NCI-H2196 treated with DMSO at 0.1 percent for 48 hours (cell line): ENCODE data around the gene CLTB.

Source experiments
- DNase-seq: peaks from one replicate; lab custom pipeline; 2025; ENCODE audit not compliant: unreplicated experiment; lab: John Stamatoyannopoulos, UW

Gene CLTB

DNA sequence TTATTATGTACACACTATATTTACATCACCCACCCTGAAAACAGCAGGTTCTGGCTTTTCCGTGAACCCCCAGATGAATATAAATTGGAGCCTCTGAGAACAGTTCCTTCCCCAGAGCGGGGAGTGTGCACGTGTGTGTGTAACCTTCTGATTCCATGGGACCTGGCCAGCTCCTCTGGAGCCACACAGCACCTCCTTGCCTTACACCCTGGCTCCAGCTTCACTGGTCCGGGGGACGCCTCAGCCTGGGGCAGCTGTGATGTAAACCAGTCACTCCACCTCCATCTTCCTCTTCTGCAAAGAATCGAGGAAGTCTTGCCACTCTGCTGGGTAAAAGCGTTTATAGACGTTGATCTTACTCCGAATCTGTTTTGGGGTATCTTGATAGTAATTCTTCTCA lies 32.4 kb downstream of the CLTB start:
- no peak for DNase-seq

DNA sequence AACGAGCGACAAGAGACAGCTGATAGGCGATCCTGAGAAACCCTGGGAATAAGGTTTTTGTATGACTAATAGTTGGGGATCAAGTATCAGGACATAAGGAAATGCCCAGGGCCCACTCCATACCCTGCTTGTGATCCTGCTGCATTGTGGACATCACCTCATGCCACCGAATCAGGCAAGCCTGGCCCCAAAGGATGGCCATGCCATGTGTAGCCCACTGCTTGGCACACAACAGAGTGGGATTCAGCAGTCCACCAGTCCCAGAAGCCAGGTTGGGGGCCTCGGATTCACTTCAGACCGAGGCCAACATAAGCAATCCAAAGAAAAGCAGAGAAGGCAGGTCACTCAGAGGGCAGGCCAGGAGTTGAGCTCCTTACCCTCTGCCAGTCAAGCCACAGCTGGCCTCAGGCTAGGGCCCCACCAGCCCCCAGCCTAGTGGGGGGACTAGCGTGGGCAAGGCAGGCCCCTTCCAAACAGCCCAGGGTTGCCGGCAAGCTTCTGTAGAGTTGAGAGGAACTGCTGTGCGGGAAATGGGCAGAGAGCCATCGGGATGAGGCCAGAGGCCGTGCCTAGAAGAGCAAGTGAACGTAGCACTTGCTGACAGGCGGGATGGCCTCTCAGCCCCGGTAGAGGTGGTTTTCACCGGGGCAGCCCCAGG lies 33.0 kb downstream of the CLTB start:
- DNase-seq: no peak

GRCh38 chr5:176382721-176383120 lies 33.6 kb downstream of the CLTB start:
- DNase-seq: no peak

- no peak for DNase-seq
These were observed 34.4 kb downstream of the CLTB start for GRCh38 chr5:176381979-176382378.

DNA sequence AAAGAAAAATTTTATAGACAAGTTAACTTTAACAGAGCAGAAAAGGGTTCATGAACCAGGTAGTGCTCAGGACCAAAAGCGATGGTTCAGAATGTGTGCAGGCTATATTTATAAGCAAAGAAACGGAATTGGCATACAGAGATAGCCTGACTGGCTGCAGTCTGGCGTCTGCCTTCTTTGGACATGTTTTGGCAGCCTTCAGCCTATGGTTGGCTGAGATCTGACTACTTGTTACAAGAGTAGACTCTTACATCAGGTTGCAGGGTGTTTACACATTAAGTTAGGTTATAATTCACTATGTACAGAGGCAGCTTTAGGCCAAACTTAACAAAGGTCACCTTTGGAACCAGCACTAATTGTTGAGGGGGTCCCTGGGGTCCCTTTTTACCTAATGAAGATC lies 34.9 kb downstream of the CLTB start:
- DNase-seq: no peak

DNA sequence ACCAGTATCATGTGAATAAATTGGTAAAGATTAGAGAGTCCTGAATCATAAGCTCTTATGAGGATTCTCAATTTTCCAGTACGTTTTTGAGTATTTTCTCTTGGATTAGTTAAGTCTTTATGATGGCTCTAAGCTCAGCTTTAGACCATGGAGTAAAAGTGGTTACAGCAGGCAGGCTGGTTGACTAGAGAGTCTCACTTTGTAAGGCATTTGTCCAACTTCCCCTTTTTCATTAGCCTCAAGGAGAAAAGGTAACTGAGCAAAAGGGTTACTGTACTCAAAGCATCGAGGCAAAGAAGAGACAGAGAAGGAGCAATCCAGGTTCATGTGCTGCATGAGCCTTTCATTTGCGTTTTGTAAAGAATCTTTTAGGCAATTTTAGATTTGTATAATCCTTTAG lies 36.5 kb downstream of the CLTB start:
- no peak for DNase-seq

GRCh38 chr5:176373100-176373818 lies 43.1 kb downstream of the CLTB start:
- DNase-seq: no peak

GRCh38 chr5:176371621-176372539 lies 44.5 kb downstream of the CLTB start:
- DNase-seq: no peak

- DNase-seq: no peak
These were observed 46.2 kb downstream of the CLTB start for GRCh38 chr5:176369934-176370711.

DNA sequence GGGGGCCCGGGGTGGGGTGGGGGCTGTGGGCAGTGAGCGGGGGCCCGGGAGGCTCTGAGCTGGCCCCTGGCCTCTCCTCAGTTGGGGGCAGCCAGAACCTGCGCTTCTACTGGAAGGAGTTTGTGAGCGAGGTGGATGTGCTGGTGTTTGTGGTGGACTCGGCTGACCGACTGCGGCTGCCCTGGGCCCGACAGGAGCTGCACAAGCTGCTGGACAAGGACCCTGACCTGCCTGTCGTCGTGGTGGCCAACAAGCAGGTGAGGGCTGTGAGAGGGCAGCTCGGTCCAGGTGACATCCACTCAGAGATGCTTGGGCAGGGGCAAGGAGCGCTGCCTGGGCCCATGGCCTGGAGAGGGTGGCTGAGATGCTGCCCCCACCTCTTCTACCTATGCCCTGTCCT lies 47.6 kb downstream of the CLTB start:
- DNase-seq: no peak

GRCh38 chr5:176366232-176366894 lies 50.0 kb downstream of the CLTB start:
- no peak for DNase-seq

GRCh38 chr5:176365351-176366231 lies 50.7 kb downstream of the CLTB start, which contains the start of gene ARL10:
TSS of gene ARL10 (plus strand) at chr5:176365487. CDS start at chr5:176365564, 77 bp downstream.
- no peak for DNase-seq

- DNase-seq: no peak
These were observed 51.5 kb downstream of the CLTB start for GRCh38 chr5:176364765-176365350.

DNA sequence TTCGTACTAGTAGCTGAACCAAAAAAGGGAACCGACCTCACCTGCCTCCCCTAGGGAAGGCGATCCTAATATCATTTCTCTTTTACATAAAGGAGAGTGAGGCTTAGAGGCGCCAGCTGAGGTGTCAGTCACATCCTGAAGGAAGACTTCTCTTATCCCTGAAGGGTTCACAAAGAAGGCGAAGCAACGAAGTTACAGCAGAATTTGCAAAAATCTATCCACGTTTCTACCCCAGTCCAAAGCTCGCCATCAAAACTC lies 54.2 kb downstream of the CLTB start:
- DNase-seq: no peak

- peak; percentile 82 for DNase-seq
These were observed 54.7 kb downstream of the CLTB start, which contains the start of gene KIAA1191 for GRCh38 chr5:176361437-176362232. TSS of gene KIAA1191 (minus strand) at chr5:176361764. CDS start at chr5:176359508, 2,256 bp downstream.

GRCh38 chr5:176360894-176361436 lies 55.4 kb downstream of the CLTB start:
- DNase-seq: no peak

DNA sequence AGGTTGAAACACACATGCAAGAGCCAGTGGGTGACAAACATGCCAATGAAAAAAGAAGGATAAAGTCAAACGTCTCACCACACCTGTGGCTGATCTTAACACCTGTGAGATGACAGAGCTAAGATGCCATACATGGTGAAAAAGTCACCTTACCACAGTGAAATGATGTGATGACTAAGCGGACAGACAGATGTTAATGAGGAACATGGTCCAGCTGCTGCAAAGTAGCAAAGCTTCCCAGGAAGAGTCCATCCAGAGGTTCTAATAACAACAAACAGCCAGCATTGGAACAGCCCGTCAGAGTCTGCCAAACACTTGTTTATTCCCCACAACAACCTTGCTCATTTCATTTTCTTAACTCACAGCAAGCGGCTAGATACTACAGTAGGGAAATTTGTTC lies 56.7 kb downstream of the CLTB start:
- DNase-seq: no peak

DNA sequence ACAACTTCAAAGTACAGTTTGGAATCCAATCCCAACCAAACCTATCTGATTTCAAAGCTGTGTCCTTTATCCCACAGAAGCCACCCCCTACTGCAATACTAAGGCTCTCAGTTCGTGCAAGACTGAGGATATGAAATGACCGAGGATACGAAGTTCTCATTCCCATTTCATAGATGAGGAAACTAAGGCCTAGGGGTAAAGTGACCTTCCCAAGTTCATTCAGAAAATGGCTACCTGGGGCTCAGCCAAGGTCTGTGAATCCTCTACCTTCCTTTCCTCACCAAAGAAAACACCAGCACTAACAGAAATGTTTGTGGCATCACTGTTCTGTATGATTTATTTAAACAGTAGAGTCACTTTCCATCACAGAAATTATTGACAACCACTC lies 60.2 kb downstream of the CLTB start:
- no peak for DNase-seq
